HG02970 (cell line): ENCODE results near the gene CTNND2.
A peak's percentile ranks its signal among the peaks of the same experiment; 100 is the strongest.
"Not testable (repeated sequence)": the region's sequence is repeated elsewhere in the genome, so short reads cannot be mapped to it uniquely, and the experiment has no call there.

ENCODE experiments used
- ATAC-seq: cut with Tn5 transposase; IDR thresholded peaks from one replicate; pipeline ENCODE4 v1.9.1; 2021; ENCODE audit warnings: mild to moderate bottlenecking, moderate library complexity, moderate number of reproducible peaks; ENCODE audit not compliant: unreplicated experiment, low FRiP score

CTNND2 gene

GRCh38 chr5:11023945-11024344 lies 880.3 kb downstream of the CTNND2 start:
- ATAC-seq = no peak

- no peak for ATAC-seq
Observed at GRCh38 chr5:11013793-11014192, 890.5 kb downstream of the CTNND2 start.

- ATAC-seq = no peak
Observed at GRCh38 chr5:11012295-11012694, 892.0 kb downstream of the CTNND2 start.

- ATAC-seq = no peak
Observed at GRCh38 chr5:11010429-11011210, 893.6 kb downstream of the CTNND2 start.

GRCh38 chr5:11009576-11009975 lies 894.7 kb downstream of the CTNND2 start:
- no peak for ATAC-seq

- ATAC-seq = no peak
Observed at GRCh38 chr5:11007269-11007870, 896.9 kb downstream of the CTNND2 start.

- not testable (repeated sequence) for ATAC-seq
Observed at GRCh38 chr5:11004523-11004922, 899.7 kb downstream of the CTNND2 start.

- no peak for ATAC-seq
Observed at GRCh38 chr5:11000515-11001353, 903.5 kb downstream of the CTNND2 start.

GRCh38 chr5:10999714-11000113 lies 904.5 kb downstream of the CTNND2 start:
- no peak for ATAC-seq

GRCh38 chr5:10995891-10996290 lies 908.4 kb downstream of the CTNND2 start:
- no peak for ATAC-seq

GRCh38 chr5:10994091-10994986 lies 909.9 kb downstream of the CTNND2 start:
- ATAC-seq = no peak

GRCh38 chr5:10990634-10991033 lies 913.6 kb downstream of the CTNND2 start:
- no peak for ATAC-seq

- no peak for ATAC-seq
Observed at GRCh38 chr5:10989577-10990263, 914.5 kb downstream of the CTNND2 start.

- no peak for ATAC-seq
Observed at GRCh38 chr5:10988622-10989021, 915.6 kb downstream of the CTNND2 start.

GRCh38 chr5:10987925-10988504 lies 916.2 kb downstream of the CTNND2 start:
- peak; percentile 78 for ATAC-seq

- no peak for ATAC-seq
Observed at GRCh38 chr5:10987276-10987924, 916.8 kb downstream of the CTNND2 start.

GRCh38 chr5:10985721-10986110 lies 918.5 kb downstream of the CTNND2 start:
- no peak for ATAC-seq

GRCh38 chr5:10985091-10985720 lies 919.0 kb downstream of the CTNND2 start:
- no peak for ATAC-seq
